PC-3 (cell line): Measurements from ENCODE around the gene C22orf23. TPM values are rescaled to one million over a fixed set of nuclear protein-coding genes. Genes with fewer than 3 reads are reported as not detected.

Experiments used
- ATAC-seq: fragments of 200-7000 bp; cut with Tn5 transposase; 2 replicates; pipeline ENCODE4 v1.9.1; 2020; ENCODE audit warnings: mild to moderate bottlenecking, moderate library complexity
- BruUV-seq: library from RNA; stranded (reverse); fragments of 400-500 nt; replicated peaks from 2 replicates; lab custom pipeline; 2021; lab: Mats Ljungman, UMichigan
- CTCF ChIA-PET: fragments of 300-600 bp; sonication (Branson Sonifier 250); formaldehyde crosslinking; loops from one replicate; lab custom pipeline; 2022; ENCODE audit warnings: antibody characterized with exemption; lab: Charles Lee
- POLR2A ChIA-PET: fragments of 300-600 bp; sonication (Branson Sonifier 250); formaldehyde crosslinking; loops from one replicate; lab custom pipeline; 2022; ENCODE audit warnings: antibody characterized with exemption; ENCODE audit not compliant: unreplicated experiment; lab: Charles Lee
- DNase-seq: peaks from one replicate; pipeline ENCODE4 v3.0.0-alpha.2; 2015
- H2AFZ ChIP-seq: fragments of 300-600 bp; sonication (generic); 2 replicates; pipeline ENCODE4 v1.6.0; 2016; ENCODE audit warnings: antibody characterized with exemption, low read length
- H3F3A ChIP-seq: fragments of 300-600 bp; sonication (generic); one replicate; pipeline ENCODE4 v1.6.0; 2017; ENCODE audit warnings: antibody characterized with exemption, low read length, control low read depth, mild to moderate bottlenecking; ENCODE audit not compliant: unreplicated experiment
- H3K27ac ChIP-seq: fragments of 300-600 bp; sonication (generic); 2 replicates; pipeline ENCODE4 v1.5.1; 2016; ENCODE audit warnings: mild to moderate bottlenecking, low read length
- H3K27me3 ChIP-seq: fragments of 300-600 bp; sonication (generic); 2 replicates; pipeline ENCODE4 v1.6.1; 2016; ENCODE audit warnings: low read length, mixed read lengths
- H3K36me3 ChIP-seq: fragments of 300-600 bp; sonication (generic); 2 replicates; pipeline ENCODE4 v1.6.1; 2016; ENCODE audit warnings: low read depth, mixed run types, low read length, mixed read lengths
- H3K4me1 ChIP-seq: fragments of 300-600 bp; sonication (generic); 2 replicates; pipeline ENCODE4 v1.5.1; 2016; ENCODE audit warnings: low read length; ENCODE audit not compliant: insufficient read depth
- H3K4me2 ChIP-seq: fragments of 300-600 bp; sonication (generic); 2 replicates; pipeline ENCODE4 v1.6.0; 2016; ENCODE audit warnings: low read length
- H3K4me3 ChIP-seq: fragments of 300-600 bp; sonication (generic); 2 replicates; pipeline ENCODE4 v1.5.1; 2016; ENCODE audit warnings: mild to moderate bottlenecking, low read length, mixed read lengths
- H3K79me2 ChIP-seq: fragments of 300-600 bp; sonication (generic); 2 replicates; pipeline ENCODE4 v1.6.1; 2017; ENCODE audit warnings: low read length, mixed read lengths
- H3K9ac ChIP-seq: fragments of 300-600 bp; sonication (generic); 2 replicates; pipeline ENCODE4 v1.6.0; 2016; ENCODE audit warnings: mild to moderate bottlenecking, low read length
- H3K9me2 ChIP-seq: fragments of 300-600 bp; sonication (generic); replicated peaks from 2 replicates; pipeline ENCODE4 v1.6.1; 2016; ENCODE audit warnings: mixed run types, low read length, mixed read lengths
- H3K9me3 ChIP-seq: fragments of 300-600 bp; sonication (generic); 2 replicates; pipeline ENCODE4 v1.6.1; 2016; ENCODE audit warnings: low read length, mixed read lengths
- H4K20me1 ChIP-seq: fragments of 300-600 bp; sonication (generic); 2 replicates; pipeline ENCODE4 v1.6.1; 2016; ENCODE audit warnings: low read length, mixed read lengths
- EZH2 ChIP-seq: fragments of 300-600 bp; sonication (generic); IDR thresholded peaks from one replicate; pipeline ENCODE4 v1.6.1; 2017; ENCODE audit warnings: antibody characterized with exemption, mild to moderate bottlenecking, low read length; ENCODE audit not compliant: unreplicated experiment
- EZH2phosphoT487 ChIP-seq: fragments of 300-600 bp; sonication (generic); IDR thresholded peaks from 2 replicates; pipeline ENCODE4 v1.6.1; 2018; ENCODE audit warnings: mild to moderate bottlenecking, antibody characterized with exemption, low read length, borderline replicate concordance
- intact Hi-C: fragments of 100-400 bp; cut with micrococcal nuclease; formaldehyde crosslinking; loops from 2 replicates; pipeline ENCODE4 v1.9.0; 2023
- total RNA-seq: library from RNA; depleted of rRNA; stranded (reverse); fragments of >200 nt; gene quantifications from 2 replicates; pipeline ENCODE4 v1.2.3, GENCODE V29; 2014
- TF ChIP-seq, protein P1 (sequence below): fragments of 300-600 bp; sonication (generic); conservative IDR thresholded peaks from 2 replicates; pipeline ENCODE4 v1.5.1; 2017; ENCODE audit warnings: antibody characterized with exemption, low read depth, mild to moderate bottlenecking, low read length

The C22orf23 gene
- total RNA-seq, 1 experiment from 2014 or later, result 0.69 TPM

DNA sequence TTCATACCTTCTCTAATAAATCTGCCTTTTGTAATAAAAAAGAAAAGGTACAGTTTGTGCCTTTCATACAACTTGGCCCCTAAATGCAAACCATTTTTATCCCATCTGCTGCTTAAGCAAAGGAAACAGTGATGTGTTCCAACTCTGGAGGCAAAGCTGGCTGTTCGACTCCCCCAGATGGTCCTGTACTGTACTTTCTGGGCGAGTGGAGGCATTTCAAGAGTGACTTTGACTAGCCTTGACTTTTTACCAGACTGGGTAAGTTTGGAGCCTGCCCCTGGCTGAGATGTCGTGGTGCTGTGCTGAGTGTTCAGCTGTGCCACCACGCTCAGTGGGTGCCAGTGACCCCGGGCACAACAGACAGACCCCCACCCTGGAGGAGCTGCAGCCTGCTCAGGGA, 37.1 kb downstream of the C22orf23 start:
- CTCF ChIA-PET, result no interaction called here
- intact Hi-C loops, result no loop called here

GRCh38 chr22:37913233-37913721, 40.1 kb downstream of the C22orf23 start:
- Histone ChIP-seq H3K9ac (no peak overlapping the region), H3K27me3 (no peaks in the 10 kb centered on the region), H3K4me1 (no peaks in the 10 kb centered on the region), H3K4me3 (no peak overlapping the region), H3K27ac (no peak overlapping the region), H3K79me2 (peaks cover 5% of the 10 kb centered on the region), H2AFZ (no peak overlapping the region), H3F3A (no peaks in the 10 kb centered on the region), H3K9me3 (no peaks in the 10 kb centered on the region), H3K9me2 (no peaks in the 10 kb centered on the region), H3K4me2 (no peak overlapping the region), H3K36me3 (no peaks in the 10 kb centered on the region), H4K20me1 (no peaks in the 10 kb centered on the region)
- ATAC-seq (no peak), DNase-seq (no peak)
- TF ChIP-seq, protein P1, sequence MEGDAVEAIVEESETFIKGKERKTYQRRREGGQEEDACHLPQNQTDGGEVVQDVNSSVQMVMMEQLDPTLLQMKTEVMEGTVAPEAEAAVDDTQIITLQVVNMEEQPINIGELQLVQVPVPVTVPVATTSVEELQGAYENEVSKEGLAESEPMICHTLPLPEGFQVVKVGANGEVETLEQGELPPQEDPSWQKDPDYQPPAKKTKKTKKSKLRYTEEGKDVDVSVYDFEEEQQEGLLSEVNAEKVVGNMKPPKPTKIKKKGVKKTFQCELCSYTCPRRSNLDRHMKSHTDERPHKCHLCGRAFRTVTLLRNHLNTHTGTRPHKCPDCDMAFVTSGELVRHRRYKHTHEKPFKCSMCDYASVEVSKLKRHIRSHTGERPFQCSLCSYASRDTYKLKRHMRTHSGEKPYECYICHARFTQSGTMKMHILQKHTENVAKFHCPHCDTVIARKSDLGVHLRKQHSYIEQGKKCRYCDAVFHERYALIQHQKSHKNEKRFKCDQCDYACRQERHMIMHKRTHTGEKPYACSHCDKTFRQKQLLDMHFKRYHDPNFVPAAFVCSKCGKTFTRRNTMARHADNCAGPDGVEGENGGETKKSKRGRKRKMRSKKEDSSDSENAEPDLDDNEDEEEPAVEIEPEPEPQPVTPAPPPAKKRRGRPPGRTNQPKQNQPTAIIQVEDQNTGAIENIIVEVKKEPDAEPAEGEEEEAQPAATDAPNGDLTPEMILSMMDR, result no peak
- TF ChIP-seq EZH2 (no peak), EZH2phosphoT487 (no peak)
- no TSS peak for BruUV-seq
- ChIA-PET POLR2A (no interaction called here), CTCF (no interaction called here)
- intact Hi-C loops, result no loop called here

More for the DNA sequence above, 37.1 kb downstream of the C22orf23 start:
- TF ChIP-seq EZH2phosphoT487, result no peak
- TF ChIP-seq, protein P1, result no peak
- no peak for TF ChIP-seq EZH2
- ATAC-seq, result no peak
- Histone ChIP-seq H2AFZ (no peak overlapping the region), H3K9me2 (no peaks in the 10 kb centered on the region), H3K9me3 (no peaks in the 10 kb centered on the region), H3K36me3 (no peaks in the 10 kb centered on the region), H3K27ac (no peak overlapping the region), H3K9ac (no peak overlapping the region), H3F3A (no peaks in the 10 kb centered on the region), H3K4me3 (no peak overlapping the region), H4K20me1 (no peaks in the 10 kb centered on the region), H3K79me2 (no peaks in the 10 kb centered on the region), H3K27me3 (no peaks in the 10 kb centered on the region), H3K4me1 (no peaks in the 10 kb centered on the region), H3K4me2 (no peak overlapping the region)
- no peak for DNase-seq
- no TSS peak for BruUV-seq
- POLR2A ChIA-PET, result no interaction called here

GRCh38 chr22:37912171-37912570, 41.2 kb downstream of the C22orf23 start:
- Histone ChIP-seq H3K9ac (no peak overlapping the region), H3K9me3 (no peaks in the 10 kb centered on the region), H3K9me2 (no peaks in the 10 kb centered on the region), H3K79me2 (peaks cover 16% of the 10 kb centered on the region), H3K4me2 (no peak overlapping the region), H3K4me1 (peaks cover 7% of the 10 kb centered on the region; the same call in 1 of the 2 replicates), H3K4me3 (no peak overlapping the region), H3F3A (no peaks in the 10 kb centered on the region), H3K36me3 (no peaks in the 10 kb centered on the region), H3K27me3 (no peaks in the 10 kb centered on the region), H4K20me1 (no peaks in the 10 kb centered on the region), H2AFZ (no peak overlapping the region), H3K27ac (no peak overlapping the region)
- ChIA-PET CTCF (no interaction called here), POLR2A (no interaction called here)
- no peak for DNase-seq
- no peak for ATAC-seq
- BruUV-seq, result no TSS peak
- TF ChIP-seq EZH2phosphoT487, result no peak
- TF ChIP-seq, protein P1, result no peak
- no peak for TF ChIP-seq EZH2
- intact Hi-C loops, result no loop called here
